ENCODE data around the gene DYNLT3. TPM values are rescaled to one million over a fixed set of nuclear protein-coding genes. Genes with fewer than 3 reads are reported as not detected.
A peak's percentile ranks its signal among the peaks of the same experiment; 100 is the strongest.

DYNLT3 gene
- total and polyA plus RNA-seq, 10 donors = 12.3 to 29.8 (median 17.8) TPM

GRCh38 chrX:37834937-37835336, 12.4 kb downstream of the DYNLT3 start:
- Histone ChIP-seq H3K27ac (no peak overlapping the region), H3K36me3 (peaks cover 0 to 25% (median 3%) of the 10 kb centered on the region in 6 donors), H3K27me3 (replicated peaks in 1 of 7) (no peaks in the 10 kb centered on the region), H3K4me3 (no peak overlapping the region), H3K9me3 (no peaks in the 10 kb centered on the region), H3K4me1 (peaks cover 0 to 5% (median 0%) of the 10 kb centered on the region in 6 donors)
- 65 to 96% (median 87%) methylated on average over 4 of the region's 4 CpGs for WGBS, 5 donors
- no peak for TF ChIP-seq POLR2AphosphoS5 (IDR thresholded peaks at IDR 0.05)
- no peak for TF ChIP-seq CTCF (IDR thresholded peaks at IDR 0.05 in 8 of 11, conservative IDR thresholded peaks at IDR 0.05 in 3 of 11)
- no peak for TF ChIP-seq POLR2A (IDR thresholded peaks at IDR 0.05)
- DNase-seq = no peak
- intact Hi-C loops (cut with DNase I; ENCODE audit: low total_unique reads) = no loop called here

- no peak overlapping the region for H3K27ac ChIP-seq
- TF ChIP-seq POLR2A (IDR thresholded peaks at IDR 0.05) (no peak), POLR2AphosphoS5 (IDR thresholded peaks at IDR 0.05) (no peak), CTCF (IDR thresholded peaks at IDR 0.05 in 8 of 11, conservative IDR thresholded peaks at IDR 0.05 in 3 of 11) (no peak)
- H3K9me3 ChIP-seq = no peaks in the 10 kb centered on the region
- WGBS, 5 donors = 53 to 92% (median 87%) methylated on average over 1 of the region's 1 CpG
- no peak for DNase-seq
- H3K4me3 ChIP-seq = no peak overlapping the region
- no peaks in the 10 kb centered on the region for H3K27me3 ChIP-seq (replicated peaks in 1 of 7)
- H3K36me3 ChIP-seq = no peaks in the 10 kb centered on the region
- peaks cover 0 to 13% (median under 1%) of the 10 kb centered on the region in 6 donors for H3K4me1 ChIP-seq
- intact Hi-C loops (cut with DNase I; ENCODE audit: low total_unique reads) = no loop called here
These were observed 17.0 kb downstream of the DYNLT3 start for GRCh38 chrX:37830371-37830770.

GRCh38 chrX:37829721-37830120, 17.6 kb downstream of the DYNLT3 start:
- Histone ChIP-seq H3K4me3 (no peak overlapping the region), H3K27me3 (replicated peaks in 1 of 7) (no peaks in the 10 kb centered on the region), H3K36me3 (no peaks in the 10 kb centered on the region), H3K27ac (no peak overlapping the region), H3K9me3 (no peaks in the 10 kb centered on the region), H3K4me1 (peaks cover 3 to 19% (median 6%) of the 10 kb centered on the region in 6 donors)
- no peak for DNase-seq
- WGBS, 5 donors = 0 to 30% (median 13%) methylated on average over 1 of the region's 1 CpG
- intact Hi-C loops (cut with DNase I; ENCODE audit: low total_unique reads) = loop anchor here (5.0 kb wide), 1 partner anchor 87 kb away; no protein-coding TSS in a partner anchor
- TF ChIP-seq POLR2A (IDR thresholded peaks at IDR 0.05) = no peak
- no peak for TF ChIP-seq POLR2AphosphoS5 (IDR thresholded peaks at IDR 0.05)
- TF ChIP-seq CTCF (IDR thresholded peaks at IDR 0.05 in 8 of 11, conservative IDR thresholded peaks at IDR 0.05 in 3 of 11) = no peak

GRCh38 chrX:37825215-37825842, 22.0 kb downstream of the DYNLT3 start:
- 0 to 7% (median 6%) methylated on average over 3 of the region's 3 CpGs for WGBS, 5 donors
- Histone ChIP-seq H3K4me3 (no peak overlapping the region), H3K27me3 (replicated peaks in 1 of 7) (no peaks in the 10 kb centered on the region), H3K4me1 (peaks cover 6 to 25% (median 10%) of the 10 kb centered on the region in 6 donors), H3K27ac (no peak overlapping the region), H3K36me3 (no peaks in the 10 kb centered on the region), H3K9me3 (no peaks in the 10 kb centered on the region)
- intact Hi-C loops (cut with DNase I; ENCODE audit: low total_unique reads) = loop anchor here (5.0 kb wide), 1 partner anchor 83 kb away; no protein-coding TSS in a partner anchor
- TF ChIP-seq POLR2A (IDR thresholded peaks at IDR 0.05) = no peak
- peak; percentile 59 to 92 (median 76) for TF ChIP-seq CTCF (IDR thresholded peaks at IDR 0.05 in 8 of 11, conservative IDR thresholded peaks at IDR 0.05 in 3 of 11)
- no peak for DNase-seq
